Fibroblast of skin of right biceps (primary cell): ENCODE data around the gene KLHL3.
A peak's percentile ranks its signal among the peaks of the same experiment; 100 is the strongest.

Experiments used
- DNase-seq: peaks from one replicate; pipeline ENCODE4 v3.0.0-alpha.2; 2013

The KLHL3 gene

DNA sequence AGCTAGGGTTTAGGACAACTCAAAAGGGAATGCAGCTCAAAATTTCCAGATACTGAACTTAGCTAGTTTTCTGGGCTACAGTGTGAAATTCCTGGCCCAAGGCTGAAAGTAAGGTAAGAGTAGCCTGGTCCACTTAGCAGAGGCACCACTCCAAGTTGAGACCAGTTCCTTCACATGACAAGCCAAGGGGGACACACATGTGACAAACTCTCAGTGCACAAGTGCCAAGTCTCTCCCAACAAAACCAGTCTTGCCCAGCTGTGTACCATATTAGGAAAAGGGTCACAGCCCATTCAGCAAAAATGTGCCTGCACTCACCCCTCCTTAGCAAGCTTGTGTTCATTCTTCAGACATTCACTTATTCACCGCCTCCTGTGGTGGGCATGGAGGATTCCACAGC lies 27.8 kb downstream of the KLHL3 start:
- no peak for DNase-seq

DNA sequence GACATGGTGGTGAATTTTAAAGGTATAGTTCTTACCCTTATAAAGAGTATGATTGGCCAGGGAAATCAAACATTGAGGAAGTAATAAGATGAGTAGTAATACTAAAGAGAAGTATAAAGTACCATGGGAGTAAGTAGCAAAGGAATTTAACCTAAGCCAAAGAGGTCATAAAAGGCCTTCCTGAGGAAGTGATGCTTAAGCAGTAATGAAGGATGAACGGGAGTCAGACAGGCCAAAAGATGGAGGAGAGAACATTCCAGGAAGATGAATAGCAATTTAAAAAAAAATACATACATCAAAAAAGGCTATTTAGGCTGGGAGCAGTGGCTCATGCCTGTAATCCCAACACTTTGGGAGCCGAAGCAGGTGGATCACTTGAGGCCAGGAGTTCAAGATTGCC lies 29.0 kb downstream of the KLHL3 start:
- peak; percentile 43 for DNase-seq

DNA sequence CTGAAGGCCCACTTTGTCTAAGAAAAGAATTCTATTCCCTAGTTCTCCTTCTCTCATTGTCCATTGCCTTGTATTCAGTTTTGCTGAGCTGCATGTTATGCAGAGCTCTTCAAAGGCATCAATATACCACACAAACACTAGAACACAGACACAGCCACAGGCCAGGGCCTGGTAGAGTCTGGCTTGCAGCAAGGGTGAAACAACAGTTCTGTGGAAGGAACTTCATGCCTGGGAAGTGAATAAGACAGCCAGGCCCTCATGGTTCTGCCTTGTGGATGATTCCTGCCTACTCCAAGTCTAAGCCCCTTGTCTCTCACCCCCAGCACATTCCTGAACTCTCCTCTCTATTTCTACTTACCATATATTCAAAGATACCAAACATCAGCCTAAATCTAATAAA lies 30.8 kb downstream of the KLHL3 start:
- peak; percentile 18 for DNase-seq

DNA sequence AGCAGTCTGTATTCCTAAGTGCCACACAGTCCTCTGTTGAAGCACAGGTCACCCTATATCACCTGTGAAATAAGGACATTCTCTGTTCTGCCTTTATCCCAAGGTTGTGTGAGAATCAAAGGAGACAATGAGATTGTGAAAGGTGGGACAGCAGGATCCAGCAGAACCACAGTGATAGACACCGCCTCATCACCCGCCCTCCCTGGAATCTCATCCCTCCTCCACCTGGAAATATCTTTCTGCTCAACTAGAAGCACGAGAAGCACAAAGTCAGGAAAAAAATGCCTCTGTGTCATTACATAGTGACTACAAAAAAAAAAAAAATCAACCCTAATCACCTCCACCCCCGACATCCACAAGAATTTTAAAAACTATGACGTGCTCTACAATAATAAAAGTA lies 32.3 kb downstream of the KLHL3 start:
- DNase-seq = no peak

DNA sequence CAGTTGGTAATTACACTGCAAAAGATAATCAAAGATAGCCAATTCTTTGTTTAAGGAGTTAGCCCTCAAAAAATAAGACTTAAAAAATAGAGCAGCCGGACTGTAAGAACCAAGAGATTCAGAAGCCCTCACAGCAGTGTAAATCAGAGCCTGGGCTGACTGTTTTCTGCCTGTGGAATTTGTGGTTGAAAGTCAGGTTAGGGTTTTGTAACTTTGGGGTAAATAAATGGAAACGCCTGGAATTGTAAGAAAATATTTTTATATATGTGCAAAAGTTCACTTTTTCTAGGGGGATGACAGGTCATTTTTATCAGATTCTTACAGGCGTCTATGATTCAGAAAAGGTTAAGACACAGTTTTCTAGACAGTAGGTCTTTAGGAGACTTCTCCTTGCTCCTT lies 35.6 kb downstream of the KLHL3 start:
- DNase-seq = no peak

DNA sequence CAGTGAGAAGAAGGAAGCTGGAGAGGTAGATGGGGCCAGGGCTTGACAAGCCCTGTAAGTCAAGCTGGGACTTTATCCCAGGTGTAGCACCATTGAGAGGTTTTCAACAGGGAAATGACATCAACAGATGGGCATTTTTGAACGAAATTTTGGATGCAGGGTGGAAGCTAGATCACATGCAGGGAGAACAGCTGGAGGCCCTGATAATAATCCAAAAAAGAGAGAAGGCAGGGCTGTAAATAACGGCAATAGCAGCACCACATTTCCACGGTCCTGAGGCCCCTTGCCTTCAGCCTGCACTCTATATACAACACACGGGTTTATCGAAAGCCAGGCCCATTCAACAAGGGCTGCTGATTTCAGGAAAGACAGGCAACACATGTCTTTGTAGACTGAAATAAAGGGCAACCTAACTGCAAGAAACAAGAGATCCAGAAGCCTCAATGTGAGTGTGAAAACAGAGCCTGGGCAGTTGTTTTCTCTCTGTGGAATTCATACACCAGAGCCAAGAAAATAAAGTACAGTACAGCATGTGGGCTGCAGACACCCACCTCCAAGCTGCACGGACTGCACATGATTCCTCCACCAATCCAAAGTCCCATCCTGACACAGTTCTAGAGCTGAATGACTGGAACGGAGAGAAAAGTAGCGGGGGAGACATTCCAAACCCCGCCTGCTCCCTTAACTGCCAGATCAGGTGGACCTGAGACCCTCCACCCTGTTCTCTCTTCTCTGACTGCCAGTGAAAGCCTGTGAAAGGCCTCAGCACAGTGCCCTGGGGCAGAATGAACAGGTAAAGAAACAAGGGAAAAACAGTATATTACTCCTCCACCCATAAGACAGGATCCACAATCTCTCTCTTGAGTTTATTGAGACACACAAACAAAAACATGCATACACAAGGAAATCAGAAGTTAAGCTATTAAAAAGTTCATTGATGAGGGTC lies 36.3 kb downstream of the KLHL3 start:
- peak; percentile 3 for DNase-seq

DNA sequence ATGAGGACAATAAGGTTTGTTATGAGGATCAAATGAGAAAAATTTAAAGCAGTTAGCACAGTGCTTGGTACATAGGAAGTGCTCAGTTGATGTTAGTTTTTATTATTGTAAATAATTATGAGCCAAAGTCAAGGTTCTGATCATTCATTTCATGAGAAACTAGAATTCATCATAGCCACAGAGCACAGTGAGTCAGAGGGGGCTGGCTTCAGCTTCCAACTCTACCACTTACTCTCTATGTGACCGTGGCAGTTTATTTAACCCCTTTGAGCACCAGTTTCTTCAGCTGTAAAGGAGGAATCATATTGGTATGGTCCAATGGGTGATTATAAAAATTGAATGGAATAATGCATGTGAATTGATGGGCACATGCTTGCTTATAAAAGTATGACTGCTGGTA lies 39.4 kb downstream of the KLHL3 start:
- DNase-seq = peak; percentile 43

DNA sequence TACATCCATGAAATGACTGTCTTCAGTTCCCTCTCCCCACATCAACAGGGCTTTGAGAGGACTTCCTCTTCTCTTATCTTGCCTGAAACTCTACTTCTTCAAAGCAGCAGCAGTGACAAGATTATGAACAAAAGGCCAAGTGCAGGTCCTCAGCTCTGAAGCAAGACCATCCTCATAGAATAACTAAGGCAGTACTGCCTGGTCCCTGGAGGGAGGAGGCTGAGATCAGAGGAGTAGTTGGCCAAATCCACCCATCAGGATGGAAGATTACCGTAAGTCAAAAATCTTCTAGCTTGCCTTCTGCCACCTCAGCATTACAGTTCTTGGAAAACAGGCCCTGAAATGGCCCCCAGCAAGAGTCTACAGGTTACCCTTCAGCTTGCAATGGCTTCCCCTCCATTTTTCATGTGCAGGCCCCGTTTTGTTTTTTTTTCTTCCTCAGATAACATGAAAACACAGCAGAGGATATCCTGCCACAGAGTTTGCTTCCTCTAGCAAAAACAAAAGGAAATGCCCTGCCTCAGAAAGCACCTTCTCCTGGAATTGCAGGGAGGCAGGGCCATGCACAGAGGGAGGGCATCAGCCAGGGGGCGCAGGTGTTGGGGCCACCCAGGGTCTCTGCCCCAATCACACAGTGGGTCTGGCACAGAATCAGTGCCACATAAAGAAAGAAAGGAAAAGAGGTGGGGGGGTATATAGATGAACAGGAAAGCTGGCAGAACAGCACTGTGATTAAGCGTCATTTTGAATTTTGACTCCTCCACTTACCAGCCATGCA lies 40.0 kb downstream of the KLHL3 start:
- no peak for DNase-seq

DNA sequence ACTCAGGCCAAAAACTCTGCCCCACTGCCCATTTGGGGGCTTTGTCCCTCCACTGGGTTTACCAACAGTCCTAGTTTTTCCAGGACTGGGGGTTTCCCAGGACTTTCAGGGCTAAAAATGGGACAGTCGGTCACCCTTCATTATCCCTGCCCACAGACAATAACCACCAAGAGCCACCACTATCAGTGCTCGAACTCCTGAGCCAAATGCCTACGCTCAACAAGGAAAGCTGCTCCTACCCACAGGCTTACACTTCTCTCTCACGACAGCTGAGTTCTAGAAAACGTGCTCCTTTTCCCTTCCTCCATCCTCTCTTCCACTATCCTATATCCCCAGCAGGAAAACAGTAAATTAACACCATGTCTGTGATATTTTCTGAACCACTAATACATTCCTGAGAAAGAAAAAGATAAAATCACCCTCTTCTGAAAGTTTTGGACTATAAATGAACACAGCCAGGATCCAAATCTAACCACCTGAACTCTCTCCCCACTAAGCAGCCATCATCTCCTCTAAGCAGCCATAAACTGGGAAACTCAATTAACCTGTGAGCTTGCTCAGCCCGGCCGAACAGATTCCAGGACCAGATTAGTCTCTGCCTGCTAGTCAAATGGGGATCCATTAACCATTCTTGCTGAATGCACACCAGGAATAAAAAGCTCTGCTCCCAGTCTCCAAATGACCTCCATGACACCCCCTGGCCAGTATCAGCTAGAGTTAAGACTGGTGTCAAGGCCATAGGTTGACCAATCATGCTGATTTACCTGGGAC lies 41.8 kb downstream of the KLHL3 start:
- DNase-seq = no peak

DNA sequence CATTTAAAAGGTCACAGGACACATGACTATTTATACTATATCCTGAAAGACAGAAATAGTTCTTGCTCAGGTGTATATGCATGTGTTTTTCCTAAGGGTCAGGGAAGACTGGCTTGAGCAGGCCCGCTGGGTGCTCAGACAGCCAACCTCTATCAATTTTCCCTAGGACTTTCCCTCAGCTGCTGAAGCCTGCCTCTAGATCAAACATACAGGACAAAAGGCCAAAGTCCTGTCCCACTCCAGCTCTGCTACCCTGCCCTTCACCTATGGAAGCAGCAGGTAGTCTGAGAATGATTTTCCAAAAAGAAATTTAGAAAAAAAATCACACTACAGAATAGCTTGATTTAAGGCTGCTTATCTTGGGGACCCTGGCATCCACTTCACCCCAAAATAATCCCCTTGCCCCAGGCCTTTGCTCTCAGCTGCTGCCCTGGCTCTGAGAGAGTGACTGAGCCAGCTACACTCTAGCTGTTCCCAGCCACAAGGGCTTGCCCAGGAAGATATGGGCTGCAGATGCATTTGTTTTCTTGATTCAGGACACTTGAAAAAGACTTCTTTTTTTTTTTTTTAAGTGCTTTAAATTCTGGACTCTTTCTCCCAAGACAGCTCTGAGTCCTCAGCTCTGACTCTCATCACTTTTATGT lies 42.5 kb downstream of the KLHL3 start:
- DNase-seq = no peak

DNA sequence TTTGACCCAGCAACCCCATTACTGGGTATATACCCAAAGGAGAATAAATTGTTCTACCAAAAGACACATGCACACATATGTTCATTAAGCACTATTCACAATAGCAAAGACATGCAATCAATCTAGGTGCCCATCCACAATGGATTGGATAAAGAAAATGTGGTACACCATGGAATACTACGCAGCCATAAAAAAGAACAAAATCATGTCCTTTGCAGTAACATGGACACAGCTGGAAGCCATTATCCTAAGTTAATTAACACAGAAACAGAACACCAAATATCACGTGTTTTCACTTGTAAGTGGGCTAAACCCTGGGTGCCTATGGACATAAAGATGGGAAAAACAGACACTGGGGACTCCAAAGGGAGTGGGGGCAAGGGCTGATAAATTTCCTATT lies 46.6 kb downstream of the KLHL3 start:
- no peak for DNase-seq

DNA sequence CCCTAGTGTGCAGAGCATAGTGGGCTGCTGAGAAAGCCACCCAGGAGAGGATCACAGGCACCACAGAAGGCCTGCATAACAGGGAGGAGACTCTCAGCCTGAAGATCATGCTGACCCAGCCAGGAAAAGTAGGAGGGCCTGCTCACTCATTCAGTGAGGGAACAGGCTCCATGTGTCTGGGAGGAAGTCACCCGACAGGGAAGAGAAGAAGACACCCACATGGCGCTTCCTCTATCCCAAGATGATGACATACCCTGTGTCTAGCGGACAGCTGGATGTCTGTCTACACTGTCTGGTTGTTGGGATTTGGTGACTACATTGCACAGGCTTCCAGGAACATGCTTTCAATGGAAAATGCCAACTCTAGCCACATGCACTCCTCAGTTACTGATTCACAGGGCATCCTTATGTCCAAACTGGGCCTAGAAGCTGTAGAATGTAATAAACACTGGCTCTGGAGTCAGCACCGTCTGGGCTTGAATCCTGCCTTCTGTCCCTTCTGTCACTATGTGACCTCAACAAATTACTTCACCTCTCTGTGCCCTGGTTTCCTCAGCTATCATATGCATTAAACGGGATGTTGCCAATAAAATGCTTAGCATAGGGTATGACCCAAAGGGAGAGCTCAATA lies 47.6 kb downstream of the KLHL3 start:
- peak; percentile 13 for DNase-seq

DNA sequence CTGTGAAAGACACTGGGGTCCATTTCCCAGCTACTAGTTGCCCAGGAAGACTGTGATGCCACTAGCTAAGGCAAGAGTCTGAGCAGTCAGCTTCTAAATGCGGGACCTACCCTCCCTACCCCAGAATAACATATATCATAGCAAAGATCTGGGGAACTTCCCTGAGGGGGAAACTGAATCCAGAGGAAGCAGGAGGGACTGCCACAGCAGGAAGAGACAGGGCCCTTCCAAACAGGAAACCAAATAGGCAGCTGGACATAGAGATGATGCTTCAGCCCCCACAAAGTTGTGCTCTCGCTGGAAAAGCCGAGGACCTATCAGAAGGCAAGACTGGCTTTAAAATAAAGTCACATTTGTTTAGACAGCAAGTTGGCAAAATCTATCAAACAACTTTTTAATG lies 51.1 kb downstream of the KLHL3 start:
- DNase-seq = no peak

DNA sequence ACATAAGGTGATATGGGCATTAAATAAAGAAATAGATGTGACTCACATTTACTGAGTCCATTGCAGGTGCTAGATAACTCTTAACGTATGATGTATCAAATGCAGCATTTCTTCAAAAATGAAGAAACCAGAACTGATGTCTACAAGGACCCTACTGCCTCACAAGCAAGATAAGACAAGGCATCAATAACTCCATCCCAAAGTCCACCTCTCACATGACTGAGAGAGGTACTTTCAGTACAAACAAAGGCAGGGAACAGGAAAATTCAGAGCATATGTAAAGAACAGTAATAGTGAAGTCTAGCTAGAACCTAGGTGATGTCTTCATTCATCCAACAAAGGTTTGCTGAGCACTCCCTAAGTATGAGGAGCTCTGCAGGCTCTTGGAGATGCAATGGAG lies 54.7 kb downstream of the KLHL3 start:
- no peak for DNase-seq

DNA sequence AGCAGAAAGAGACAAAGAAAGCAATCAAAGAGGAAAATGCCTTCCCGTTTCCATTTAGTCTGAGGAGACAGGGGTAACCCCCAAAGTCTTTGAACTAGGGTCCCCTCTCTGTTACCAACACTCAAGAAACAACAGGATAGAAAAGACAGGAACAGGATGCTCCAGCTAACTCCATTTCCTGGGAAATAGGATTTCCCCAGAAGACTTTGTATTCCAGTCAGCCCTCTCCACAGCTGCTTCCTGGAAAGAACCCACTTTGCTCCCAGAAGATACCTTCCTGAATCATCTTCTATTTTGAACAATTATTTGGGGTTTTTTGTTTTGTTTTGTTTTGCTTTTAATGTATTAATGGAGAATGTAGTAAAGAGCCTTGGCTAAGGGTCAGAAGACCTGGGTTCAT lies 56.0 kb downstream of the KLHL3 start:
- no peak for DNase-seq

DNA sequence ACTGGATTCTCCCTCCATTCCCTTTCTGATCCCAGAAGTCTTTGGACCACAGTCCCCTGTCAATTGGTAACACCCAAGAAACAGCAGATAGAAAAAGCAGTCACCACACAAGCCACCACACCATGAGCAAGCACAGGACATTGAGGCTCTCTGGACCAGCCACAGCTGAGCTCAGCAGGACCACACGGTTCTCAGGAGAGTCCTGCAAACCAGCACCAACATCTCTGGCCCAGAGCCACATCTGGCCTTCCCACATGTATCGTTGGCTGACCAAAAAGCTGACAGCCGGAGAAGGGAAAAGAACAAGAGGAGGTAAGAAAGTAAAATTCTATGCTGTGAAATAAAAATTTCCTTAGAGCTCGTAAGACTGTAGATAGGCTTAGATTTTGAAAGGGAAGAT lies 56.7 kb downstream of the KLHL3 start:
- no peak for DNase-seq

DNA sequence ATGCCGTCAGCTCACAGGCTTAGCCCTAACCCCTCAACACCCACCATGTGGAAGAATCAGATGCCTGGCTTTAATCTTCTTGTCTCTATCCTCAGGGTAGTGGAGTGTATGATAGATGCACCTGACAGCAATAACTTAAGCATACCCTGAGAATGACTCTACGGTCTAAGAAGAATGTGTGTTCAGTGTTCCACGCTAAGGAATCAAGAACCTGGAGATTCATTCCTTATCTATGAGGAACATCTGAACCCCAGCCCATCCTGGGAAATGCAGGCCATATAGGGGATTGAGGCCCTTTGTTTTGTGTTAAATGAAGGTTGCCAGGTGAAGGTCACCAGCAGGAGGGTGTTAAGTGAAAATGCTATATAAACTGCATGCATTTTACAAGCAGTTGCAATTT lies 63.0 kb downstream of the KLHL3 start:
- DNase-seq = no peak

DNA sequence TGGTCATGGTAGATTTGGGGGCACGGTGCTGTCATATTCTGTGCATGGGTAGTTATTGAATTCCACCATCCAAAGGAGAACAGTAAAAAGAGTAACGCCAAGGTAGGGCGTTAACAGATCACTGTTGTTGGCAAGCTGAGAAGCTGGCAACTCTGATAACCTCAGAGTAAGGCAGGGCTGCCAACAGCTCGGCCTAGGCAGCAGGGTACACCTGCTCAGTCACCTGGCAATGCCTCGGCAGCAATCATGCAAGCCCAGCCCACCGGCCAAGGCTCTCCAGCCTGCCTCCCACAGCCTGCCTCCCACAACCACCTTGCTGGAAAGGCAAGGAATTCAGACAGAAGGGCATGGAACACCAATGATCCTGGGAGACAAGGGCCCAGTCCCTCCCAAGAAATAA lies 63.9 kb downstream of the KLHL3 start:
- no peak for DNase-seq

DNA sequence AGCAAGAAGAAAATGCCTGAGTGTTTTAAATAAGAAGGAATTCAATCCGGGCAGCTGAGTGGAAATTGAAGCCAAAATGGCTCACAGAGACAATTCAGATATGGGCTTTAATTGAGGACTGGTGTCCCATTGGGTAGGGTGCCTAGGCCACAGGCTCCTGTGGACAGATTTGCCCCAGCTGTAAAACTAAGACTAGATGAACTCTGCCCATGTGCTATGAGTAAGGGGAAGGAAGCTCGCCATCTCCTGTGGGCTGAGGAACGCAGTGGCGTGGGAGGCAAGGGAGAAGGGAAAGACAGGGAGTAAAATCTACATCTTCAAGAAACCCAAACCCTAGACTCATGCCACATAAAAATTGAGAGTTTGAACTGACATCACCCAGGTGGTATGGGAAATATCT lies 66.1 kb downstream of the KLHL3 start:
- no peak for DNase-seq

DNA sequence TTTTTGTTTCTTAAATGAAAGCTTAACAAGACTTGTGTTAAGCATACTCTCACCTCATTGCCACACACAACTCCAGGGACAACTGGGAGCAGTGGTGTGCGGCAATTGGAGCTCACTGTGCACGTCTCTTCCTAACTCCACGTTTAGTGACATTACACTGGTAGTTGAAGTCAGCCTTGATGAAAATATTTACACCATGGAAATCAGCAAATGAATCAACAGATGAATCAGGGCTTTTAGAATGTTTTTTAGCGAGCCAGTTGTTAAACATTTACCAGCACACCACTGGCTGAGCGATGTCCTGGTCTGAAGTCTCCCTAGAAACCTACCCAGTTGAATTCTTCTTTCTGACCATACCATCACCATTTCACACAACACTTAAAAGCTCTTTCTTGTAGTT lies 67.3 kb downstream of the KLHL3 start:
- no peak for DNase-seq

DNA sequence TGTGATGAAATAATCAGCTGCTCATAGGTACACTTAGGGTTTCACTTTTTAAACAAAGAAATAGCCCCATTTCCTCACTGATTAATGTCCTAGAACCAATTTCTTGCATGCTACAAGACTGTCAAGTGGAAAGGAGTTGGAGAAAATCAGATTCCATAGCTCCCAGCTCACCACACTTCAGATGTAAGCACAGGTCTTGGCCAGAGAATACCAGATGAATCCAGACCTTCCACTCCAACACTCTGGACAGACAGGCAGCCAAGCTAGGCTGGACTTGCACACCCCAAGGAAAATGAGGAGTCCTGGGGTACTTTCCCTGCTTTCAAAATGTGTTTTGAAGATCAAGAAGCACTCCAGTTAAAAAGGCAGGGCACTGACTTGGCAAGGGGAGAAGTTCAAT lies 68.5 kb downstream of the KLHL3 start:
- DNase-seq = no peak

DNA sequence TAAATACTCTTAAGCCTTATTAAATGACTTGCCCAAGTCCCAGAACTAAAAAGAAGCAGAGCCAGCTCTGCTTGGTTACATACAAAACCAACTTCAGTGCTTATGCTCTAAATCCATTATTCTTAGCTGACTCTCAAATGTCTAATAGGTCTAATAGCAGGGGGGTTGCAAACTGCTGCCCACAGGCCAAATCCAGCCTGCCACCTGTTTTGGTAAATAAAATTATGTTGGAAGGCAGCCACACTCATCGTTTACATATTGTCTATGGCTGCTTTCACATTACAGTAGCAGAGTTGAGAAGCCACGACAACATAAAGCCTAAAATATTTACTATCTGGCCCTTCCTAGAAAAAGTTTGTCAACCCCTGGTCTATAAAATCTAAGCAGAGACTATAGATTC lies 69.0 kb downstream of the KLHL3 start:
- DNase-seq = no peak

DNA sequence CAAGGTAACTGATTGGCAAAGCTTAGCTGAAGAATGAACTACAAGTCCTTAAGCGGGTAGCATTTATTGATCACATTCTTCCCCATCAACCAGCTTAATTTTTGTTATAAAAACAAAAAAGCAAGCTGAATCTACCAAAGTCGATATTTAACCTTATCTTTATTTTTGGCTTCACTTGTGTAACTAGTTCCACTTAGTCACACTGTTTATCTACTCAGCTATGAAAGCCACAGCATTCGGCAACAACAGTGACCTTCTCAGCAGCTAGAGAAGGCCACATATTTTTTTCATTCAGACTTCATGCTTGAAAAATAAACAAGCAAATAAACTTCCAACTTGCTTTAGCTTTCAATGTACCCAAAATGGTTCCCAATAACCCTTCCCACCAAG lies 69.4 kb downstream of the KLHL3 start:
- DNase-seq = no peak
